ENCODE data around the gene MARK4.

DNA sequence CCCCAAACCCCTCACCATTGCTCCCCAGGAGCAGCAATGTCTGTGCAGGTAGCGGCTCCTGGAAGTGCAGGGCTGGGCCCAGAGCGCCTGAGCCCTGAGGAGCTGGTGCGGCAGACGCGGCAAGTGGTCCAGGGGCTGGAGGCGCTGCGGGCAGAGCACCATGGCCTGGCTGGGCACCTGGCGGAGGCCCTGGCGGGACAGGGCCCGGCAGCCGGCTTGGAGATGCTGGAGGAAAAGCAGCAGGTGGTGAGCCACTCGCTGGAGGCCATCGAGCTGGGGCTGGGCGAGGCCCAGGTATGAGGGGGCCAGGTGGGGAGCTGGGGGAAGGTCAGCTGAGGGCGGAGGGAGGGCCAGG is 94.4 kb downstream of the MARK4 start:
- TF ChIP-seq, protein P1, sequence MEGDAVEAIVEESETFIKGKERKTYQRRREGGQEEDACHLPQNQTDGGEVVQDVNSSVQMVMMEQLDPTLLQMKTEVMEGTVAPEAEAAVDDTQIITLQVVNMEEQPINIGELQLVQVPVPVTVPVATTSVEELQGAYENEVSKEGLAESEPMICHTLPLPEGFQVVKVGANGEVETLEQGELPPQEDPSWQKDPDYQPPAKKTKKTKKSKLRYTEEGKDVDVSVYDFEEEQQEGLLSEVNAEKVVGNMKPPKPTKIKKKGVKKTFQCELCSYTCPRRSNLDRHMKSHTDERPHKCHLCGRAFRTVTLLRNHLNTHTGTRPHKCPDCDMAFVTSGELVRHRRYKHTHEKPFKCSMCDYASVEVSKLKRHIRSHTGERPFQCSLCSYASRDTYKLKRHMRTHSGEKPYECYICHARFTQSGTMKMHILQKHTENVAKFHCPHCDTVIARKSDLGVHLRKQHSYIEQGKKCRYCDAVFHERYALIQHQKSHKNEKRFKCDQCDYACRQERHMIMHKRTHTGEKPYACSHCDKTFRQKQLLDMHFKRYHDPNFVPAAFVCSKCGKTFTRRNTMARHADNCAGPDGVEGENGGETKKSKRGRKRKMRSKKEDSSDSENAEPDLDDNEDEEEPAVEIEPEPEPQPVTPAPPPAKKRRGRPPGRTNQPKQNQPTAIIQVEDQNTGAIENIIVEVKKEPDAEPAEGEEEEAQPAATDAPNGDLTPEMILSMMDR (IDR thresholded peaks at IDR 0.05) = no peak
- TF ChIP-seq POLR2AphosphoS5 (IDR thresholded peaks at IDR 0.05) = no peak
- no peak for TF ChIP-seq EP300 (IDR thresholded peaks at IDR 0.05)
- no peak for TF ChIP-seq POLR2A (IDR thresholded peaks at IDR 0.05)

All from gastroesophageal sphincter (tissue), 3 donors.